Stimulated activated CD4-positive, alpha-beta T cell treated with anti-CD3 and anti-CD28 coated beads, Interleukin-1b, Interleukin-23, amount 100 ng/mL, for 48 hours (primary cell): Measurements from ENCODE around the gene REST.
"Not testable (repeated sequence)": the region's sequence is repeated elsewhere in the genome, so short reads cannot be mapped to it uniquely, and the experiment has no call there.

Source experiments
- DNase-seq: peaks from one replicate; pipeline ENCODE4 v3.0.0-alpha.2; 2020

REST gene

GRCh38 chr4:56907489-56908205 lies at the start of gene REST:
Gene REST (plus strand): TSS chr4:56907900. CDS start chr4:56910639, 2,739 bp downstream.
- peak; percentile 74 for DNase-seq

- no peak for DNase-seq
Measured at GRCh38 chr4:56859841-56860240, 47.9 kb upstream of the REST start.

GRCh38 chr4:56860781-56861180 lies 46.9 kb upstream of the REST start:
- no peak for DNase-seq

DNA sequence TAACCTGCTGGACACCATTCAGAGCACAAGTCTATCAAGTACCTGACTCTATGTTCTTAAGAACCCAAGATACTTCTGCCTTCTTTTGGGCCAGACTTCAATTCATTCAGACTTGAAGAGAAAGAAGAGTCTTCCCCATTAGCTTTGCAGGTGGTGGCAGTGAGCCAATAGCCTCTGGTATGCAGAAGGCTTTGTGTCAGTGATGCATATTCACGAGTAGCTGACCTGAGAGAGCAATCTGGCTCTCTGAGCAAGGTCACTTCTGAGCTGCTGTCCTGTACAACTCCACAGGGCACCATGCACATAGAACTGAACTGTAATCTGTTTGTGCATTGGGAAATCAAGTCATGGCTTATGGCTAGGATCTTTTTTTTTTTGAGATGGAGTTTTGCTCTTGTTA lies 46.3 kb upstream of the REST start:
- no peak for DNase-seq

DNA sequence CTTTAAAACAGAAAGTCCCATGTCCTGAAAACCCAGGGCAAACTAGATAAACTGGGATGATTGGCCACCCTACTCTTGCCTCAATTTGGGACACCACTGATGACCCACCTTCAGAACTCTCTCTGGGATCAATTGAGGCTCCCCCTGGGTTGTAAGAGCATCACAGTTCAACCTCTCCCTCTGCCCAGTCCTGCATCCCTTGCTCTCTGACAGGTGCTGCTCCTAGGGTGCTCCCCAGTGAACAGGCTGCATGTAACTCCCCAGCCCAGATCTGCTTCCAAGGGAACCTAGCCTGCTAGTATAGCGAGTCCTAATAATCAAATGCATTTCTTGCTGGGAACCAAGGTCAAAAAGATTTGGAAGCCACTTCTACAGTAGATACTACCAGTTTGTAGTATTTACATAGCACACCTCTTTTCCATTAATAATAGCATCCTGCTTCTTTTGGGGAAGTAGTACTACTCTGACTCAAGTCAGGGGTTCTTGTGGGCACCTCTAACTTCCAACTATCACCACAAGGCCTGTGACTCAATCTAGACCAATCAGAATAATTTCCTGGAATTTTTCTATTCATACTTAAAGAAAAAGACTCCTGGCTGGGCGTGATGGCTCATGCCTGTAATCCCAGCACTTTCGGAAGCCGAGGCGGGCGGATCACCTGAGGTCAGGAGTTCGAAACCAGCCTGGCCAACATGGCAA lies 44.1 kb upstream of the REST start:
- no peak for DNase-seq

DNA sequence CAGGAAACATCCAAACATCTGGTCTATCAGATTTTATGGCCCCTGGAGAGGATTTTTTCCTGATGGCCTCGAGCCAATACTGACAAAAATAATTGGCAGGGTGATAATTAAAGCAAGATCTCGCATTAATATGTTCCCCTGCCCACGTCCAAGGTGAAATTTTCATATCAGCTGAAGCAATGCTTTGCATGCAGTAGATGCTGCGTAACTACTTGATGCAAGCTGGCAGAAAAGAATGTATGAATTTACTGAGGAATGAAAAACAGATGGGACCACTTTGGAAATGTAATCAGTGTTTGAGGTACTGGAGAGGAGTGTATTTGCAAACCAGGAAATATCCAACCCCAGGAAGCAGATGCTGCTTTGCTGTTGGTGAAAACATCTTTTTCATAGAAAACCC lies 36.8 kb upstream of the REST start:
- no peak for DNase-seq

GRCh38 chr4:56871371-56871866 lies 36.3 kb upstream of the REST start:
- DNase-seq: no peak

GRCh38 chr4:56874166-56874565 lies 33.5 kb upstream of the REST start:
- no peak for DNase-seq

DNA sequence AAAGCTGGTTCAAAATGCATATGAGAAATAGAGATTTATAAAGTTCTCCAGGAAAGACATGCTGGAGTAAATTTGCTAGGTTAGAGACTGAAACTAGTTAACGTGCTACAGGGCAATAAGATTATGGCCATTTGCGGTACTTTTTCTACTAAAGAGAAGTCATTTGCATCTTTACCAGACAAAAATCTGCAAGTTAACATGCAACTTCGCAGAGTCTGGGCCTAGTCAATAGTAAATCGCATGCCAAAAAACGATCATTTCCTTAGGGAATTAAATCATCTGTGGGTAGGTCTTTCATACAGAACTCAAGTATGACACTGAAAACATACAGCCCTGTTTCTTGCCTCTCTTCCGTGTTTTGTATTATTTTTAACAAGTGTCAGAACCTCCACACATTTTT lies 32.8 kb upstream of the REST start:
- no peak for DNase-seq

DNA sequence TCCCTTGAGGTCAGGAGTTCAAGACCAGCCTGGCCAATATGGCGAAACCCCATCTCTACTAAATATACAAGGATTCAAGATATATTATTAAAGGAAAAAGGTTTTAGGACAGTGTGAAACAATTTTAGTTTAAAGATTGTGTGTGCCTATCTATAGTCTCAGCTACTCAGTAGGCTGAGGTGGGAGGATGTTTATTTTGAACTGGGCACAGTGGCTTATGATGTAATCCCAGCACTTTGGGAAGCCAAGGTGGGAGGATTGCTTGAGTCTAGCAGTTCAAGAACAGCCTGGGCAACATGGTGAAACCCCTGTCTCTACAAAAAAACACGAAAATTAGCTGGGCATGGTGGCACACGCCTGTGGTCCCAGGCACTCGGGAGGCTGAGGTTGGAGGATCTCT lies 31.4 kb upstream of the REST start:
- DNase-seq: no peak

DNA sequence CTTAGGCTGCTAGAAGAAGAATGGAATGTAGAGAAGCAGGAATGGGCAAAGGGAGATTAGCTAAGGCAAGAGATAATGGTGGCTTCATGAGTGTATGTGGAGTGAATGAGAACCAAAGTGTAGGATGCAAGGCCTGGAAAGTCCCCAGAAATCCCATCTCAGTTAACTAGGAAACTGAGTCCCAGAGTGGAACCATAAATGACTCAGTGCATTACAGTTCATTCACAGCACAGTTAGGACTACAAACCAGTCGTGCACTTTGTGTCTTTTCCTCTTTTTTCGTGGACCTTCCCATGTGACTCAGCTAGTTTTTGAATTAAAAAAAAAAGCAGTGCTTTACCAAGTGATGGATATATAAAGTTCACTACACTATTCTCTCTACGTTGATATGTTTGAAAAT lies 27.7 kb upstream of the REST start:
- DNase-seq: no peak

- DNase-seq: no peak
Measured at GRCh38 chr4:56880572-56880971, 27.1 kb upstream of the REST start.

DNA sequence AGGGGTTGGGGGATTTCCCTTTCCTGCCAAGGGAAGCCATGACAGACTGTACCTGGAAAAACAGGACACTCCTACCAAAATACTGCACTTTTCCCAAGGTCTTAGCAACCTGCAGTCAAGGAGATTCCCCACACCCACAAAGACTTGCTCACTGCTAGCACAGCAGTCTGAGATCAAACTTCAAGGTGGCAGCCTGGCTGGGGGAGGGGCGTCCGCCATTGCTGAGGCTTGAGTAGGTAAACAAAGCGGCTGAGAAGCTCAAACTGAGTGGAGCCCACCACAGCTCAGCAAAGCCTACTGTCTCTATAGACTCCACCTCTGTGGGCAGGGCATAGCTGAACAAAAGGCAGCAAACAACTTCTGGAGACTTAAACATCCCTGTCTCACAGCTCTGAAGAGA lies 23.2 kb upstream of the REST start:
- DNase-seq: not testable (repeated sequence)

DNA sequence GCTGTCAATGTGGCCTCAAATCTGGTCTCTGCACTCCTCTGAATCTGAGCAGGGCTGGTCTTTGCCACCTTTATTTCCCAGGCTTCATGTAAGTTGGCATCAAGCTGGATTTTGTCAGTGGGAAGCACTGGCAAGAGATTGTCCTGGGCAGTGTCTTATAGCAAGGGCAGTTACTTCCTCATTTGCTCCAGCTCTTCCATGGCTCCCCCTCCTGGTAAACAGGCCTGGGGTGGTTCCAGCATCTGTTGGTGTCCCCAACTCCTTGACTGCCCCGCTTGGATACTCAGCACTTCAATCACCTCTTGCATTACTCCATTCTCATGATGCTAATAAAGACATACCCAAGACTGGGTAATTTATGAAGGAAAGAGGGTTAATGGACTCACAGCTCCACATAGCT lies 15.0 kb upstream of the REST start:
- DNase-seq: no peak

GRCh38 chr4:56897842-56898241 lies 9.9 kb upstream of the REST start:
- not testable (repeated sequence) for DNase-seq

DNA sequence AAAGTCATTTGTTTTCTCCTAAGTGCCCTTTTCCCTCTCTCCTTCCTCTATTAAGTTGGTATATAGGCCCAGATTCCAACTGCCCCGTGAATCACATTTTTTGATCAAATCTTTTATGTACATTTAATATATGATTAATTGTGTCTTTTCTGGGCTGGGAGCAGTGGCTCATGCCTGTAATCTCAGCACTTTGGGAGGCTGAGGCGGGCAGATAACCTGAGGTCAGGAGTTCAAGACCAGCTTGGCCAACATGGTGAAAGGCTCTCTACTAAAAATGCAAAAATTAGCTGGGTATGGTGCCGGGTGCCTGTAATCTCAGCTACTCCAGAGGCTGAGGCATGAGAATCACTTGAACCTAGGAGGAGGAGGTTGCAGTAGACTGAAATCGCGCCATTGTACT lies 7.5 kb upstream of the REST start:
- DNase-seq: not testable (repeated sequence)

- DNase-seq: no peak
Measured at GRCh38 chr4:56902703-56903102, 5.0 kb upstream of the REST start.

GRCh38 chr4:56905796-56906195 lies 1.9 kb upstream of the REST start:
- DNase-seq: no peak

DNA sequence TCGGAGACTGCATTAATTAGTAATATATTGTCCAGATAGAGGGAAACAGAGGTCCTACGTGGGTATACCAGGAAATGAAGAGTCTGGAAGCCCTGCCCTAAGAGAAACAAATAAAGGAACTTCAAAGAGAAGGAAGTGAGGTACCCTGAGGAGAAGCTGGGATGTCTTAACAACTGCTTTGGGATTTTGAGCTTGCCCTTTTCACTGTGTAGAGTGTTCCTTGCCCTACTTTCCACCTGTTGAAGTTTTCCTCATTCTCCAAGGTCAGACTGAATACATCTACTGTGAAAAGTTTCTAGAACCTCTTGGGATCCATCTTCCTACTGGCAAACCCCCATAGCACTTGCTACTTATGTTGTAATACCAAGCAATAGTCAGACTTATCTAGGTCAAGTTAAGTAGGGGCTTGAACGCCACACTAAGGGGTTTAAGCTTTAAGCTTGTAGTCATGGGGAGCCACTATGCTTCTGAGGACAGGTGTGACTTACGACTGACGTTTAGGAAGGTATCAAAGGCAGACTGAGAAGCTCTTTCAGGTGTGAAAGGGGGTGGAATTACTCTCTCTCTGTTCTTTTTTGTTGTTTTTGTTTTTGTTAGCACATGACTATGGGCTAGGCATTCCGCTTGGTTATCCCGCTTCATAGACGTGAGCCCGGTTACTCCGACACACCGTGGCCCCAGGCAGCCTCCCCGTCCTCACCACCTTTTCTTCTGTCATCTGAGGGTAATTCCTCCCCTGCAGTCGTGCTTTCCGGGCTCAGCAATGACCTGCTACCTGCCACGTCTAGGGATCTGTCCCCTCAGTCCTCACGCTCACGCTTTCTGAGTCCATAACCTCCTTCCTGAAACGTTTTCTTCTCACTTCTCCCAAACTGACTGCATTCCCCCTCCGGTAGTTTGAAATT lies 959 bp upstream of the REST start:
- DNase-seq: peak; percentile 15

DNA sequence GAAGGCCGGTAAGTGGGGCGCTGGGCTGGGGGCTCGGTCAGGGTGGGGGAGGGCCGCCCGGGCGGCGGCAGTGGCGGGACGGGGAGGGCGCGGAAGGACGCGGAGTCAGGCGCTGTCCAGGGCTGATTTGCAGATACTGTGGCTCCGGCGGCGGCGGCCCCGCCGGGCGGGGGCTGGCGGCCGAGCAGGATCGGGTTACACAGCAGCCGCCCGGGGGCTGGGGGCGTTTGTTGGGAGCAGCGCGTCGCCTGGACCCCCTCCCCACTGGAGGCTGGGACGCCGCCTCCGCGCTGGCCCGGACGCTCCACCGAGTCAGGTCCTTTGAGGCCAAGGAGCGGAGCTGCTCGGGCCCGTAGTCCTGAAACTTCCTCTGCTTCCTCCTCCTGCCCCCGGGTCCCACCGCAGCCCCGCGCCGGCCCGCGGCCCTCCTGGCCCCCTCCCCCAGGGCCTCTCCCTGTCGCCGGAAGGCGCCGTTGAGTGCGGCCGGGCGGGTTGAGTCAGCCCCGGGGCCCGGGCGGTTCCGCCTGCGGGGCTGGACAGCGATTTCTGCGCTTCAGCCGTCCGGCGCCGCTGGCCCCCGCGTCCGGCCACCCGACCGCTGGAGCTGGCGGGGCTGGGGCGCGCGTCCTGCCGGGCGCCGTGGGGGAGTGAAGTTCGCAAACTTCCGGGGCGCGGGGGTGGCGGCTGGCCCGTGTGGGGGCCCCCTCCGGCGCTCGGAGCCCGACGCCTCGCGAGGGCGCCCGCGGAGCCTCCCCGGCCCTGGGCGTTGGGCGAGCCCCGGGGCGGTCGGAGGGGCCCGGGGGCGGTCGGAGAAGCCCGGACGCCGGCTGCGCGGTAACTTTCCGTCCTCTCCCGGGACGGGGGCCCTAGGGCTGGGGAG lies 746 bp downstream of the REST start:
- DNase-seq: peak; percentile 62

- DNase-seq: peak; percentile 56
Measured at GRCh38 chr4:56909086-56909894, 1.6 kb downstream of the REST start.
